Breast epithelium (tissue), 4 donors: Measurements from ENCODE around the gene MSANTD1. TPM values are rescaled to one million over a fixed set of nuclear protein-coding genes. Genes with fewer than 3 reads are reported as not detected.

ENCODE experiments used
- DNase-seq, 2 donors: peaks; one replicate each; pipeline ENCODE4 v3.0.0-alpha.2; 2019; ENCODE audit warnings: low spot score in 2 of 2
- H3K27ac ChIP-seq, 2 donors: fragments of 200-600 bp; sonication (generic) in 1 of 2; one replicate each; pipeline ENCODE4 v1.5.1; 2016 to 2019; ENCODE audit warnings: mild to moderate bottlenecking in 1 of 2
- H3K27me3 ChIP-seq, 2 donors: fragments of 200-600 bp; sonication (generic) in 1 of 2; one replicate each; pipeline versions ENCODE4 v1.5.1 to v1.6.0; 2017 to 2019; ENCODE audit warnings: control low read depth in 1 of 2, mild to moderate bottlenecking in 1 of 2
- H3K36me3 ChIP-seq: fragments of 200-600 bp; one replicate; pipeline ENCODE4 v1.5.1; 2019
- H3K4me1 ChIP-seq, 2 donors: fragments of 200-600 bp; sonication (generic); one replicate each; pipeline ENCODE4 v1.5.1; 2016 to 2019; ENCODE audit warnings: control low read depth in 1 of 2
- H3K4me3 ChIP-seq, 3 donors: fragments of 200-600 bp; sonication (generic); 1 replicate in 2 of 3; 2 replicates in 1 of 3; pipeline ENCODE4 v1.5.1; 2016 to 2019; ENCODE audit warnings: mild to moderate bottlenecking in 3 of 3, moderate library complexity in 2 of 3
- H3K9me3 ChIP-seq, 2 donors: fragments of 200-600 bp; sonication (generic) in 1 of 2; one replicate each; pipeline ENCODE4 v1.5.1; 2016 to 2019; ENCODE audit warnings: control low read depth in 1 of 2
- CTCF ChIP-seq, 3 donors: fragments of 450-650 bp; IDR thresholded peaks; one replicate each; pipeline ENCODE4 v1.5.1; 2016 to 2017; ENCODE audit warnings: antibody characterized with exemption in 3 of 3, mild to moderate bottlenecking in 3 of 3, moderate library complexity in 3 of 3
- POLR2A ChIP-seq: fragments of 450-650 bp; IDR thresholded peaks from one replicate; pipeline ENCODE4 v1.6.1; 2016; ENCODE audit warnings: antibody characterized with exemption, mild to moderate bottlenecking, moderate library complexity
- POLR2AphosphoS5 ChIP-seq, 3 donors: sonication (generic); formaldehyde crosslinking; IDR thresholded peaks; one replicate each; pipeline ENCODE4 v1.6.1; 2017; ENCODE audit warnings: antibody characterized with exemption in 3 of 3
- intact Hi-C: fragments of 100-400 bp; cut with DNase I; formaldehyde crosslinking; loops from one replicate; pipeline ENCODE4 v1.15.1; 2023; ENCODE audit warnings: low total_unique reads
- total RNA-seq, 3 donors: library from RNA; depleted of rRNA; stranded (reverse); fragments of >200 nt; gene quantifications; one replicate each; pipeline ENCODE4 v1.1.0, GENCODE V29; 2016

Gene MSANTD1
- total RNA-seq, 3 donors from 2014 or later: 0.48 to 0.88 (median 0.66) TPM

- H3K9me3 ChIP-seq: no peaks in the 10 kb centered on the region
- intact Hi-C loops: loop anchor here (2.0 kb wide), 1 partner anchor 59 kb away; no protein-coding TSS in a partner anchor
- H3K4me3 ChIP-seq: no peak overlapping the region
- no peaks in the 10 kb centered on the region for H3K27me3 ChIP-seq
- no peaks in the 10 kb centered on the region for H3K36me3 ChIP-seq
- no peak overlapping the region for H3K27ac ChIP-seq
- H3K4me1 ChIP-seq: no peaks in the 10 kb centered on the region
- no peak for TF ChIP-seq POLR2AphosphoS5 (IDR thresholded peaks at IDR 0.05)
- no peak for TF ChIP-seq CTCF (IDR thresholded peaks at IDR 0.05)
- TF ChIP-seq POLR2A: no peak
- DNase-seq: no peak
Measured at GRCh38 chr4:3229964-3230363, 19.0 kb upstream of the MSANTD1 start.

GRCh38 chr4:3231471-3231870, 17.5 kb upstream of the MSANTD1 start:
- H3K27ac ChIP-seq: no peak overlapping the region
- DNase-seq: no peak
- TF ChIP-seq CTCF (IDR thresholded peaks at IDR 0.05): no peak
- TF ChIP-seq POLR2A: no peak
- no peak for TF ChIP-seq POLR2AphosphoS5 (IDR thresholded peaks at IDR 0.05)
- no peaks in the 10 kb centered on the region for H3K4me1 ChIP-seq
- H3K9me3 ChIP-seq: no peaks in the 10 kb centered on the region
- H3K4me3 ChIP-seq: no peak overlapping the region
- intact Hi-C loops: no loop called here
- no peaks in the 10 kb centered on the region for H3K27me3 ChIP-seq
- no peaks in the 10 kb centered on the region for H3K36me3 ChIP-seq

- DNase-seq: no peak
- Histone ChIP-seq H3K9me3 (no peaks in the 10 kb centered on the region), H3K4me1 (no peaks in the 10 kb centered on the region), H3K4me3 (no peak overlapping the region), H3K36me3 (no peaks in the 10 kb centered on the region), H3K27me3 (no peaks in the 10 kb centered on the region), H3K27ac (no peak overlapping the region)
- intact Hi-C loops: no loop called here
- no peak for TF ChIP-seq CTCF (IDR thresholded peaks at IDR 0.05)
- no peak for TF ChIP-seq POLR2A
- no peak for TF ChIP-seq POLR2AphosphoS5 (IDR thresholded peaks at IDR 0.05)
Measured at GRCh38 chr4:3232001-3232400, 17.0 kb upstream of the MSANTD1 start.

- Histone ChIP-seq H3K9me3 (no peaks in the 10 kb centered on the region), H3K4me1 (no peaks in the 10 kb centered on the region), H3K27me3 (no peaks in the 10 kb centered on the region), H3K36me3 (no peaks in the 10 kb centered on the region), H3K4me3 (no peak overlapping the region), H3K27ac (no peak overlapping the region)
- TF ChIP-seq POLR2AphosphoS5 (IDR thresholded peaks at IDR 0.05) (no peak), CTCF (IDR thresholded peaks at IDR 0.05) (no peak), POLR2A (no peak)
- intact Hi-C loops: no loop called here
- no peak for DNase-seq
Measured at GRCh38 chr4:3232871-3233271, 16.1 kb upstream of the MSANTD1 start.

GRCh38 chr4:3233391-3234071, 15.4 kb upstream of the MSANTD1 start:
- no peak for DNase-seq
- H3K36me3 ChIP-seq: no peaks in the 10 kb centered on the region
- H3K4me3 ChIP-seq: no peak overlapping the region
- intact Hi-C loops: no loop called here
- H3K27ac ChIP-seq: no peak overlapping the region
- H3K9me3 ChIP-seq: no peaks in the 10 kb centered on the region
- TF ChIP-seq POLR2AphosphoS5 (IDR thresholded peaks at IDR 0.05): no peak
- TF ChIP-seq CTCF (IDR thresholded peaks at IDR 0.05): no peak
- TF ChIP-seq POLR2A: no peak
- H3K27me3 ChIP-seq: no peaks in the 10 kb centered on the region
- H3K4me1 ChIP-seq: no peaks in the 10 kb centered on the region
